B cell (primary cell): ENCODE data around the gene TPSAB1.

Source experiments
- EZH2 ChIP-seq: IDR thresholded peaks from 2 replicates; pipeline ENCODE4 v1.6.1; 2012; ENCODE audit warnings: borderline replicate concordance, low read depth, mild to moderate bottlenecking, moderate library complexity, low read length; ENCODE audit not compliant: insufficient read depth, poor library complexity, severe bottlenecking
- TF ChIP-seq, protein P1 (sequence below): fragments of 200-600 bp; IDR thresholded peaks from one replicate; pipeline ENCODE4 v1.8.0; 2022; ENCODE audit warnings: antibody characterized with exemption, mild to moderate bottlenecking

DNA sequence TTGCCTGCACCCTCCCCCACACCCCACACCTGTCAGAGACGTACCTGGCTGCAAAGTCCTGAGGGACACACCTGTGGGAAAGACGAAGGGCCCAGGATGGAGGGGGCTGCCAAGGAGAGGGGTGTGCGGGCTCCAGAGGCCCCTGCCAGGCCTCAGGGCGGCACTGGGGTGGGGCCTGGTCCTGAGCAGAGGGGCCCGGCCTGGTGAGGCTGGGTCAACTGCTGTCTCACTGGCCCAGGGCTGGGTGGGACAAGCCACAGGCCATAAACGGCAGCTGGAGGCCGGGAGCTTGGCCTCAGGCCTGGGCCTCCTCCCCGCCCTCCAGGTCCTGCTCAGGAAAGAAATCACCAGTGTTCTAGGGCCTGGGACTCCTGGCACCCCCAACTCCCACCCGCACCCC lies 15.9 kb upstream of the TPSAB1 start:
- TF ChIP-seq, protein P1, sequence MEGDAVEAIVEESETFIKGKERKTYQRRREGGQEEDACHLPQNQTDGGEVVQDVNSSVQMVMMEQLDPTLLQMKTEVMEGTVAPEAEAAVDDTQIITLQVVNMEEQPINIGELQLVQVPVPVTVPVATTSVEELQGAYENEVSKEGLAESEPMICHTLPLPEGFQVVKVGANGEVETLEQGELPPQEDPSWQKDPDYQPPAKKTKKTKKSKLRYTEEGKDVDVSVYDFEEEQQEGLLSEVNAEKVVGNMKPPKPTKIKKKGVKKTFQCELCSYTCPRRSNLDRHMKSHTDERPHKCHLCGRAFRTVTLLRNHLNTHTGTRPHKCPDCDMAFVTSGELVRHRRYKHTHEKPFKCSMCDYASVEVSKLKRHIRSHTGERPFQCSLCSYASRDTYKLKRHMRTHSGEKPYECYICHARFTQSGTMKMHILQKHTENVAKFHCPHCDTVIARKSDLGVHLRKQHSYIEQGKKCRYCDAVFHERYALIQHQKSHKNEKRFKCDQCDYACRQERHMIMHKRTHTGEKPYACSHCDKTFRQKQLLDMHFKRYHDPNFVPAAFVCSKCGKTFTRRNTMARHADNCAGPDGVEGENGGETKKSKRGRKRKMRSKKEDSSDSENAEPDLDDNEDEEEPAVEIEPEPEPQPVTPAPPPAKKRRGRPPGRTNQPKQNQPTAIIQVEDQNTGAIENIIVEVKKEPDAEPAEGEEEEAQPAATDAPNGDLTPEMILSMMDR, result no peak
- TF ChIP-seq EZH2, result no peak
